ENCODE results near the gene GRIK3. TPM values are rescaled to one million over a fixed set of nuclear protein-coding genes. Genes with fewer than 3 reads are reported as not detected.

GRIK3 gene
- total RNA-seq, 2 experiments from 2014 or later = not detected

GRCh38 chr1:36866169-36866814 is 168.0 kb downstream of the GRIK3 start:
- Mint-ChIP-seq H3K27me3 (no peaks in the 10 kb centered on the region), H3K36me3 (no peaks in the 10 kb centered on the region), H3K27ac (no peak overlapping the region), H3K9me3 (ENCODE audit: low read depth) (no peaks in the 10 kb centered on the region), H3K4me3 (no peak overlapping the region), H3K4me1 (no peaks in the 10 kb centered on the region)
- DNase-seq = no peak
- no peak for ATAC-seq
- CTCF ChIA-PET = interaction anchor here (1.6 kb wide), 1 partner anchor 18 kb away, joined by 3 read pairs; no protein-coding TSS in a partner anchor

DNA sequence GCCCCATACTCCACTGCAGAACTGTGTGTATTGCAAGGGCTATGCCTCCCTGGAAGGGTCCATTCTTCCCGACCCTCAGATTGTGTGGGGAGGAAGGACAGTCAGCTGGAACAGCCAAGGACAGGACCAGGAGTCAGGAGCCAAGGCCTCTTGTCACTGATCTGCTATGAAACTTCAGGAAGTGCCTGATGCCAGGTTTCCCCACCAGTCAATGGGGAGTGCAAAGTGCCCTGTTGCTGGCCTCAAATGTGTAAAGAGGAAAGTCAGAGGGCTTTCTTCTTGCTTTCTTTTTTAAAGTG is 168.8 kb downstream of the GRIK3 start:
- DNase-seq (no peak), ATAC-seq (no peak)
- Mint-ChIP-seq H3K4me1 (no peaks in the 10 kb centered on the region), H3K4me3 (no peak overlapping the region), H3K9me3 (ENCODE audit: low read depth) (no peaks in the 10 kb centered on the region), H3K36me3 (no peaks in the 10 kb centered on the region), H3K27ac (no peak overlapping the region), H3K27me3 (no peaks in the 10 kb centered on the region)
- CTCF ChIA-PET = interaction anchor here (1.6 kb wide), 1 partner anchor 18 kb away, joined by 3 read pairs; no protein-coding TSS in a partner anchor

- no peak for DNase-seq
- CTCF ChIA-PET = interaction anchor here (1.6 kb wide), 1 partner anchor 17 kb away, joined by 3 read pairs; no protein-coding TSS in a partner anchor
Measured at GRCh38 chr1:36864823-36865601, 169.3 kb downstream of the GRIK3 start.

DNA sequence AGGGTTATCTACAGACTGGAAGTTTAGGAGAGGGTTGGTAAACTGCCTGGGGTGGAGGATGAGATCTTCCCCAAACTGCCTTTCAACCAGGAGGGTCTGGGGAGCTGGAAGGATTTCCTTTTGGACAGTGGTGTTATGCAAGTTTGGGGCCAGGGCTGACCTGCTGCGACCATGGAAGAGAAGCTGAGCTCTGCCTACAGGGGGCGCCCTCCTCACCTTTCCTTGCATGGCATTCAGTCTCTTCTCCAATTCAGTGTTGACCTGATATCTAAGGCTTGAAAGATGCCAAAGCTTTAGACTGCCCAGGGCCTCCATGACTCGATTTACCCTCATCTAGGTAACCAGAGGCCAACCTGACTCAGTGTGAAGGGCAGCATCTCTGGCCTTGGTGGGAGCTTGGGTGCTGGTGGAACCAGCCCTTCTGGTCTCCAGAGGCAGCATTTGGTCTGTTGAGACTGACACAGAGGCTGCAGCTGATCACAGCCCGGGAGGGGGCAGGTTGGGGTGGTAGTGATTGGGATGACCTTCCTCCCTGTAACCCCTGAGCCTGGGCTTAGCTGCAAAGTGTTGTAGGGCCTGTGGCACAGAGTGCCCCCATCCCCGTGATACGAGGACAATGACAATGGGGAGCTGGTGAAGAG is 170.0 kb downstream of the GRIK3 start:
- Mint-ChIP-seq H3K27me3 (no peaks in the 10 kb centered on the region), H3K27ac (no peak overlapping the region), H3K9me3 (ENCODE audit: low read depth) (no peaks in the 10 kb centered on the region), H3K36me3 (no peaks in the 10 kb centered on the region), H3K4me1 (no peaks in the 10 kb centered on the region), H3K4me3 (no peak overlapping the region)
- no peak for DNase-seq
- no peak for ATAC-seq
- CTCF ChIA-PET = interaction anchor here (1.2 to 1.6 kb wide), 2 partner anchors 10 to 16 kb away, joined by 3 read pairs; no protein-coding TSS in a partner anchor

More at GRCh38 chr1:36864823-36865601, 169.3 kb downstream of the GRIK3 start:
- Mint-ChIP-seq H3K4me3 (no peak overlapping the region), H3K9me3 (ENCODE audit: low read depth) (no peaks in the 10 kb centered on the region), H3K4me1 (no peaks in the 10 kb centered on the region), H3K36me3 (no peaks in the 10 kb centered on the region), H3K27me3 (no peaks in the 10 kb centered on the region), H3K27ac (no peak overlapping the region)
- no peak for ATAC-seq

DNA sequence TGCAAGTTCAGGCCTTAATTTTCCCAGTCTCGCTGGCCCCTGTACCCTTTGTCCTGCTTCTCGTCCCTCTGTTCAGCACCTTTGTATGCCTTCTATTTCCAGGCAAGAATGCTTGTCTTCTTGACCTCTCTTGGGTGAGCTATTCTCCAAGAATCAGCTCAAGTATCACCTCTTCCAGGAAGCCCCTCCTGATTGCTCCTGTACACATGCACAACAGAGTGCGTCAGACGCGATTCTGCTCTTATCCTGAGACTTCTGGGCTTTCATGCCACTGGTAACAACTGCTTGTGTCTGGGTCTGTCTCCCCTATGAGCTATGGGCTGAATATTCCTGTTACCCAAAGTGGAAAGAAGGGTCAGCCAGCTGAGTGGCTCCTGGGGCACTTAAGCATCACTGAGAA is 170.8 kb downstream of the GRIK3 start:
- Mint-ChIP-seq H3K9me3 (ENCODE audit: low read depth) (no peaks in the 10 kb centered on the region), H3K36me3 (no peaks in the 10 kb centered on the region), H3K27me3 (no peaks in the 10 kb centered on the region), H3K4me1 (no peaks in the 10 kb centered on the region), H3K27ac (no peak overlapping the region), H3K4me3 (no peak overlapping the region)
- ATAC-seq = no peak
- DNase-seq = no peak
- CTCF ChIA-PET = interaction anchor here (1.2 kb wide), 1 partner anchor 11 kb away, joined by 3 read pairs; no protein-coding TSS in a partner anchor

DNA sequence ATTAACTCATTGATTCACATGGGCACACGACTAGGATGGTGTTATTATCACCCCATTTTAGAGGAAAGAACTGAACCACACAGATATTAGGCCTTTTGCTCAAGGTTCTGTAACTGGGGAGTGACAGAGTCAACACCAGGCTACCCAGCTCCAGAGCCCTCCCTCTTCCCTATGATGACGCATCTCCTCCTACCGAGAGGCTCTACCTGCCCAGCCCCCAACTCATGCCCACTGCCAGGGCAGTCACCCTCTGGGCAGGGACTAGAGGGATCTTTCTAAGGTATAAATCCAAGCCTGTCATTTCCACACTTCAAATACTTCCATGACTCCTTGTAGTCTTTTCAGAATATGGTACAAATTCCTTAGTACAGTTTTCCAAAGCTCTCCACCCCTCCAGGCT is 171.3 kb downstream of the GRIK3 start:
- Mint-ChIP-seq H3K27me3 (no peaks in the 10 kb centered on the region), H3K4me3 (no peak overlapping the region), H3K9me3 (ENCODE audit: low read depth) (no peaks in the 10 kb centered on the region), H3K4me1 (no peaks in the 10 kb centered on the region), H3K36me3 (no peaks in the 10 kb centered on the region), H3K27ac (no peak overlapping the region)
- DNase-seq = no peak
- CTCF ChIA-PET = interaction anchor here (1.2 kb wide), 1 partner anchor 11 kb away, joined by 3 read pairs; no protein-coding TSS in a partner anchor
- no peak for ATAC-seq

- H3K4me1 Mint-ChIP-seq = no peaks in the 10 kb centered on the region
- H3K27ac Mint-ChIP-seq = no peak overlapping the region
- no peaks in the 10 kb centered on the region for H3K9me3 Mint-ChIP-seq (ENCODE audit: low read depth)
- H3K4me3 Mint-ChIP-seq = no peak overlapping the region
- H3K36me3 Mint-ChIP-seq = no peaks in the 10 kb centered on the region
- no peak for ATAC-seq
- no peak for DNase-seq
- CTCF ChIA-PET = no interaction called here
- H3K27me3 Mint-ChIP-seq = peaks cover 3% of the 10 kb centered on the region
Measured at GRCh38 chr1:36861375-36861774, 172.9 kb downstream of the GRIK3 start.

GRCh38 chr1:36859926-36860325 is 174.4 kb downstream of the GRIK3 start:
- peaks cover 5% of the 10 kb centered on the region for H3K27me3 Mint-ChIP-seq
- no peaks in the 10 kb centered on the region for H3K4me1 Mint-ChIP-seq
- H3K36me3 Mint-ChIP-seq = no peaks in the 10 kb centered on the region
- no peak overlapping the region for H3K27ac Mint-ChIP-seq
- CTCF ChIA-PET = no interaction called here
- no peak overlapping the region for H3K4me3 Mint-ChIP-seq
- no peaks in the 10 kb centered on the region for H3K9me3 Mint-ChIP-seq (ENCODE audit: low read depth)
- no peak for DNase-seq
- ATAC-seq = no peak

DNA sequence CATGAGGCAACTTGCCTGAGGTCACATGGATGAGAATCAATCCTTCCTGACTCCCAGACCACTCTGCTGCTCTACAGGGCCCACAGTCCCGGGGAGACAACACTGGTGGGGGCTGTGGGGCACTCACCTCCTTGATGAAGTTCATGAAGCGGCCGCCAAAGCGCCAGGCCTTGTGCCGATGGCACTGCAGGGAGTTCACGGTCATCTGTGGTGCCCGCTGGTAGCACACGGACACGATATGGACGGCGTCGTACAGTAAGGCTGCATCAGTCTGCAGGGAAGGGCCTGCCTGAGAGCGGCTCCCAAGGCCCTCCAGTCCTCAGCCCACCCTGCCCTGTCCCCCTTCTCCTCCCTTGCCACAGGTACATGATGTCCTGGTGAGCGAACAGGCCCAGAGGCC is 175.3 kb downstream of the GRIK3 start:
- Mint-ChIP-seq H3K36me3 (no peaks in the 10 kb centered on the region), H3K4me1 (no peaks in the 10 kb centered on the region), H3K27ac (no peak overlapping the region), H3K27me3 (peaks cover 5% of the 10 kb centered on the region), H3K9me3 (ENCODE audit: low read depth) (no peaks in the 10 kb centered on the region), H3K4me3 (no peak overlapping the region)
- CTCF ChIA-PET = no interaction called here
- DNase-seq (no peak), ATAC-seq (no peak)

DNA sequence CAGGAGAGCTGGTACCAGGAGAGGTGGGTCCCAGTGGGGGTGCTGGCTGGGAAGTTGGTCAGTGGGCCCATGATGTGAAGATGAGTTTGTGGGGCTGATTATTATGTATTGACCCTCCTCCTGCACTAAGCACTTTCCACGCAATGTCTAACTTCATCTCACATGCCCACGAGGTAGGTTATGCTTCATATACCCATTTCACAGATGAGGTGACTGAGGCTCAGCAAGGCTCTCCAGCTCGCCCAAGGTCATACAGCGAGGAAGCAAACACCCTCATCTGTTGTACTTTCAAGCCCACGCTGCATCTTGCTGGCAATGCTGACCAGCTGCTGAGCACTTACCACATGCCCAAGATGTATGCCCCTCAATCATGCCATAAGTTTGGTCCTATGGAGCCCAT is 175.8 kb downstream of the GRIK3 start:
- H3K4me3 Mint-ChIP-seq = no peak overlapping the region
- H3K9me3 Mint-ChIP-seq (ENCODE audit: low read depth) = no peaks in the 10 kb centered on the region
- H3K27ac Mint-ChIP-seq = no peak overlapping the region
- CTCF ChIA-PET = no interaction called here
- no peak for DNase-seq
- H3K27me3 Mint-ChIP-seq = peaks cover 5% of the 10 kb centered on the region
- H3K4me1 Mint-ChIP-seq = no peaks in the 10 kb centered on the region
- no peak for ATAC-seq
- no peaks in the 10 kb centered on the region for H3K36me3 Mint-ChIP-seq

DNA sequence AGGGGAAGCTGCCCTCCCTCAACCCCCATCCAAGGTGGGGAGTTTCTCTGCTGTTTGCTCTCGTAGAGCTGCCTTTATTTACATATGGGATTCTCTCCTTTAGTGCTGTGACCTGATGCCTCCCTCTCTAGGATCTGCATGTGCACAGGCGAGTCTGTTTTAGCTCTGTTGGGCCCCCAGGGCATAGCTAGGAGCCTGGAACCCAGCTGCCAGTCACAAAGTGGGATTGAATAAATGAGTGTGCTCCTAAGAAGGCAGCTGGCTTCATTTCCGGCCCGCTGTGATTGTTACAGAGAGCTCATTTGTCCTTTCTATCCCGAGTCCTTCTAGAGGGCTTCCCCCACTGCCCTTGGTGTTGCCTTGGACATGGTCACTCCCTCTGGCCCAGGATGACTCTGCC is 176.6 kb downstream of the GRIK3 start:
- CTCF ChIA-PET = no interaction called here
- no peaks in the 10 kb centered on the region for H3K9me3 Mint-ChIP-seq (ENCODE audit: low read depth)

DNA sequence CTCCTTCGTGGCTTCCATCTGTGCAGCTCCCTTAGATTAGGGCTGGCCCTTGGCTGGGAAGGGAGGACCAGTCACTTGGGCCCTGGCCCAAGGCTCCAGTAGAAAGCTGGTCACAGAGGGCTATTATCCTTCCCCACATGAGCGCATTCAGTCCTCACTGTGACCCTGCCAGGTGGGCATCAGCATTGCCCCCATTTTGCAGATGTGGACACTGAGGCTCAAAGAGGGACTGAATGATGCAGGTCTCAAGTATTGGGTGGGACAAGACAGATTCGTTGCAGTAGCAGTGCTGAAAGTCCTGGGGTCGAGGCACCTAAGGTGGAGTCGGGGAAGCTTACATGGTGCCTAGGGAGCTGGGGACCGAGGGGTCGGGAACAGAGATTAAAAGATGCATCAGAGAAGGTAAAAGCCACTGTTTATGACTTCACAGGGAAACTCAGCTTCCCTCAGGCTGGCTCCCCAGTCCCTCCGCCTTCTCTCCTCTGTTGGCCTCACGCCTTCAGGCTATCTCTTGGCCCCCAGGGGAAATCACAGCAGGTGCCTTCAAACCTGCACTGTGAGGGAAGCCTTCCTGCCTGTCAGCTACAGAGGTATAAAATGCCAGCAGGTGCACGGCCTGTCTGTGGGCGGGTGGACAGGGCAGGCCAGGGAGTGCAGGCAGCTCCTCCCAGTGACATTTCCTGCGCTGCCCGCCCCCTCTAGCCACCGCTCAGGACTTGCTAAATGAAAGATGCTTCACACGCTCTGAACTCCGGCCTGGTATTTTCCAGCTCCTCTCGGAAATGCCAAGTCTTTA is 178.4 kb downstream of the GRIK3 start:
- Mint-ChIP-seq H3K4me3 (no peak overlapping the region), H3K9me3 (ENCODE audit: low read depth) (no peaks in the 10 kb centered on the region)
- CTCF ChIA-PET = no interaction called here

More for the DNA sequence above, 176.6 kb downstream of the GRIK3 start:
- Mint-ChIP-seq H3K36me3 (no peaks in the 10 kb centered on the region), H3K27ac (no peak overlapping the region), H3K4me1 (no peaks in the 10 kb centered on the region), H3K4me3 (no peak overlapping the region), H3K27me3 (peaks cover 5% of the 10 kb centered on the region)
- DNase-seq (no peak), ATAC-seq (no peak)

GRCh38 chr1:36853638-36854037 is 180.7 kb downstream of the GRIK3 start:
- Mint-ChIP-seq H3K36me3 (no peaks in the 10 kb centered on the region), H3K27ac (no peak overlapping the region), H3K4me1 (no peaks in the 10 kb centered on the region), H3K4me3 (no peak overlapping the region), H3K27me3 (peaks cover 18% of the 10 kb centered on the region), H3K9me3 (ENCODE audit: low read depth) (no peaks in the 10 kb centered on the region)
- CTCF ChIA-PET = no interaction called here
- no peak for DNase-seq
- no peak for ATAC-seq

More for the DNA sequence above, 178.4 kb downstream of the GRIK3 start:
- ATAC-seq (no peak), DNase-seq (no peak)
- no peaks in the 10 kb centered on the region for H3K36me3 Mint-ChIP-seq
- H3K27me3 Mint-ChIP-seq = peaks cover 14% of the 10 kb centered on the region
- H3K27ac Mint-ChIP-seq = no peak overlapping the region
- no peaks in the 10 kb centered on the region for H3K4me1 Mint-ChIP-seq

Measured in activated CD8-positive, alpha-beta memory T cell treated with anti-CD3 and anti-CD28 coated beads, Interleukin-2, amount 10 ng/mL, durations not matched to agents 7 days and 5 days (primary cell).